GM19099 (cell line): ENCODE results near the gene ABL1.

Experiments used
- POLR2A ChIP-seq: IDR thresholded peaks from 3 replicates; pipeline ENCODE4 v1.6.1; 2011; ENCODE audit warnings: low read depth; ENCODE audit not compliant: insufficient read length; ENCODE audit errors: extremely low read depth

The ABL1 gene

DNA sequence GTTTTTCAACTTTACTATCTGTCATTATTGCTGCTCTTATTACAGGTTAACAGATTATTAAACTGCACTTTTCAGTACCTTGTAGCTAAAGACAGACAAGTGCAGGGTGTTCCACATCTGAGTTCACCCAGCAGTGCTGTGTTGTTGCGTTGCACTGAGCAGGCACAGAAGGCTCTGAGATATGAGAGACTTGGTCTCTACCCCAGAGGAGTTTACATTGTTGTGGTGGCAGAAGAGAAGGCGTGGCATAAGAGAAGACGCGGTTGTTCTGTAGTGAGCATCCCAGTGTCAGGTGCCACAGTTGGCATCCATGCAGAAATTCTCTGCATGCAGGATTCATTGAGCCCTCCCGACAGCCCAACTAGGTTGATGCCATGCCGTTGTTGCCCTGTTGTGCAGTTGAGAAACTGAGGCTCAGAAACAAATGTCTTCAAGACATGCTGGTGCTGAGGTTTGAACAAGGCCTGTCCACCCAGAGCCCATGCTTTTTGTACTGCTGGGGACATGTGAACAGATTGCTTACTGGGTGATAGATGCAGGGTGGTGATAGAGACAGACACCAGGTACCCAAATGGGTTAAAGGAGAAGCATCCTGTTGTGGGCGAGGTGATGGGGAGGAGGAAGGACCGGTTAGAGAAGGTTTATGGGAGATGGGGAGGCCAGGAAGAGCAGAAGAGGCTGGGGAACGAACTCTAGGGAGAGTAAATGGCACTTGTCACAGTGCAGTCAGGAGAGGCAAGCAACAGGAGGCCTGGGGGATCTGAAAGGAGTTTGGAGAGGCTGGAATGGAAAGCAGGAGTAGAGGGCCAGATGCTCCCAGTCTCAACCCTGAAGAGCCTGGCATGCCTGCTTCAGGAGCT lies 8.2 kb downstream of the ABL1 start:
- no peak for TF ChIP-seq POLR2A

DNA sequence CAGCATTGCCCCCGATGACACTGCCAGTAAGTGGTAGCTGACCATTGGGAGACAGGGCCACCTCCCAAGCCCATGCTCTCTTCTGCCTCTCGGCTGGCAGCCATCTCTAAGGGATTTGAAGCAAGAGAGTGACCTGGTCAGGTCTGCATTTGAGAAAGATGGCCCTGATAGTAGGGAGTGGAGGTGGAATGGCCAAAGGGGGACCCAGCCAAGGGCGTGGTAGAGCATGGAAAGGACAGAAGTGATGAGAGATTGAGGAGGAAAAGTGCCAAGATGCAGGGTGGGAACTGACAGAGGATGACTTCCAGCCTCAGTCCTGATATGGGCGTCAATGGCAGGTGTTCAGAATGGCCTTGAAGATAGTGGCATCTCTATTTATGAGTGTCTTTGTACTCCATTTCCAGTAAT lies 9.0 kb downstream of the ABL1 start:
- no peak for TF ChIP-seq POLR2A

DNA sequence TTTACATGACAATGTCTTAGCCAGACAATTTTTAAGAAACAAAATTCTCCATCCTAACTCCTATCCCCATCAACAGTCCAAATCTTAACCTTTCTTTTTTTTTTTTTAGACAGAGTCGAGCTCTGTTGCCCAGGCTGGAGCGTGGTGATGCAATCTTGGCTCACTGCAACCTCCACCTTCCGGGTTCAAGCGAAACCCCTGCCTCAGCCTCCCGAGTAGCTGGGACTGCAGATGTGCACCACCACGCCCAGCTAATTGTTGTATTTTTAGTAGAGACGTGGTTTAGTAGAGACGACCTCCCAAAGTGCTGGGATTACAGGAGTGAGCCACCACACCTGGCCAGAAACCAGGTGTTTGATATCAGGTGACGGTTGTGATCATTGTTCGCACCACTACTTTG lies 10.2 kb downstream of the ABL1 start:
- no peak for TF ChIP-seq POLR2A

DNA sequence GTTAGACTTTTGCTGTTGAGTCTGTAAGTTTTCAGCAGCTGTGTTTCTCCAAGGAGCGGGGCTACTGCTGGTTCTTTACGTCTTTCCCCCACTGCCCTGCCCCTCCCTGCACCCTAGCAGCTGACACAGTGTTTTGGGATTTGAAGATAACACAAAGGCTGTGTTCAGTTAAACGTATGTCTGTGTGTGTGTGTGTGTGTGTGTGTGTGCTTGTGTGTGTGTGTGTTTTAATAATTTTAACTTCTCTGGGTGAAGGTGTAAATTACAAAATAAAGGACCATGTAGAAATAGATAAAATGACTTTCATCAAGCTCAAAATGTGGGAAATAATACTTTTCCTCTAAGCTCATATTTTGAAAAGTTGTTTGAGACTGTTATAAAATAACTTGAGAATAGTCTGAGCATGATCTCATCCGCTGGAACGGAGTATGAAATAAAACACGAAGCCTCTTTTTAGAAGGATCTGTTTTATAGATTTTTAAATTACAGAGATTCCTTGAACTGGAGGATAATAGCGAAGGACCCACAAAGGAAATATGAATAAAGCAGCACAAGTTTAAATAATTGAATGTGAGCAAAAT lies 10.9 kb downstream of the ABL1 start:
- TF ChIP-seq POLR2A = no peak

DNA sequence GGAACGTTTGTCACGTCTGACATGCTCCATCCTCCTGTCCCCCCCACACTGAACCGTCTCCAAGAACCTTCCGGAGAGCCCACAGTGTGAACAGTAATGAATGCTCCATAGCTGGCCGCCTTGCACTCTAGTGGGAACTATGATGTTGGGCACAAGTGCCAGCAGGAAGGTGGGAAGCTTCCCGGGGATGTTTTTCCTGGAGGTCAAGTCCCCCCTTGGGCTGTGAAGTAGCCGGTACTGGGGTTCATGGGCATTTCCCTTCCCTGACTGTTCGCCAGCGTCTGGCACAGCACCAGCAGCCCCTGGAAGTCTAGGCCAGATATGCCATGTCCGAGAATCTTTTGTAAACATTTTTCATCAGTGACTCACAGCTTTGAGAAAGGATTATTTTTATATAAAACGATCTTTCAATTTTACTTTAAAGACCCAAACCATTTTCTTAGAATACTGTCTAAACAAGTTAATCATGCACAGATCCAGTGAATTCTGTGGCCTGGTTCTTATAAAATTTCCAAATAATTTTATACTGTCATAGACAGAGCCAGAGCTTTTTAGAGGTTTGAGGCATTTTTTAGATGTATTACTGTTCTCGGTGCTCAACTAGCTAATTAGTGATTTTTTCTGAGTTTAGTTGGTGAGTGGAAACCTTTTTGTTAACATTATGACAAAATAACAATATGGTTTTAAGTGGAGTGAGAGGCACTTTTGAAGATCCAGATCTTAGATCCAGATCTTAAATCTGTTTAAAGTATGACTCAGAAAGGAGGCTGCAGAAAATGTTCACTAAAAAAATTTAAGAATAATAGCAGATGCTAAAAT lies 11.6 kb downstream of the ABL1 start:
- no peak for TF ChIP-seq POLR2A

DNA sequence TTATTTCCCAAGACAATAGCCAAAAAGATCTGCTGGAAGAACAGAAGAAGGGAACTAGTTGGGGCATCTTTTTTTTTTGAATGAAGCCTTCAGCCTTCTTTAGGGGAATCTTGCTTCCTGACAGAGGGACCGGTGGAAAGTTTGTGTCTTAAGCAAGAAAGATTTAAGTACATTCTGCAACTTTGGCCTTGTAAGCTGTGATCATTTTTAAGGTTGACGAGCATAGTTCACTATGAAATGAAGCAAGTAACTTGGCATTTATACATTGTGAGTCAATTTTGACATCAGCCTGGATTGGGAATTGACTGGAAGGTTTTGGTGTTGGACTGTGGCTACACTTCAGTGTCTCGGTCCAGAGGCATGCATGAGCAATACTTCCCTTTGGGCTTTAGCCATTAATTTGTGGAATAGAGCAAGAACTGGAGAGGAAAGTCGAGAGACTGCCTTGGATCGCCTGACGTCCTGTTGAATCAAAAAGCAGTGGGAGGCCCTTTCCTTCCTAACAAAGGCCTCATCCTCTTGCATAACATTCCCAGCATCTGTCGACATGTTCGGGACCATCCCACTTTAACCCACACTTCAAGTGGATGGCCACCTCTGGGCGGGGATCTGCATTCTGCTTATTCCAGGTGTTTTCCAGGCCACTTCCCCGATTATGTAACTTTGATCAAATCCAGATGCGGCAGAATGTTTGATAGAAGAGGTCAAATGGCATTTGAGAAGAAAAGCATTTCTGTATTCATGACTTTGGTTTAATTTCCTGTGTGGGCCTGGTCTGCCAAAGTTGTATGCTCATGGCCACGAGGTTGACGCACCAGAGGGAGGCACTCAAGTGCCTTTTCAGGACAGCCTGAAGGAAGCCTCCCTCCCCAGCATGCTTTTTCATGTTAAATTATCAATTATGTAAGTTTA lies 12.5 kb downstream of the ABL1 start:
- no peak for TF ChIP-seq POLR2A

DNA sequence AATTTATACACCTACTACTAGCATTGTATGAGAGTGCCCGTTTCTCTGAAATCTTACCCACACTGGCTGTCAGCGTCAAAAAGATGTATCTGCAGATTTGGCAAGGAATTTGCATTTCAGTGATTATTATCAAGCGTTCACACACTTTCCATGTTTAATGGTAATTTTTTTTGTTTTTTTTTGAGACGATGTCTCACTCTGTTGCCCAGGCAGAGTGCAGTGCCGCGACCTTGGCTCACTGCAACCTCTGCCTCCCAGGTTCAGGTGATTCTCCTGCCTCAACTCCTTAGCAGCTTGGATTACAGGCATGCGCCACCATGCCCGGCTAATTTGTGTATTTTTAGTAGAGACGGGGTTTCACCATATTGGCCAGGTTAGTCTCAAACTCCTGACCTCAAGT lies 14.3 kb downstream of the ABL1 start:
- no peak for TF ChIP-seq POLR2A

DNA sequence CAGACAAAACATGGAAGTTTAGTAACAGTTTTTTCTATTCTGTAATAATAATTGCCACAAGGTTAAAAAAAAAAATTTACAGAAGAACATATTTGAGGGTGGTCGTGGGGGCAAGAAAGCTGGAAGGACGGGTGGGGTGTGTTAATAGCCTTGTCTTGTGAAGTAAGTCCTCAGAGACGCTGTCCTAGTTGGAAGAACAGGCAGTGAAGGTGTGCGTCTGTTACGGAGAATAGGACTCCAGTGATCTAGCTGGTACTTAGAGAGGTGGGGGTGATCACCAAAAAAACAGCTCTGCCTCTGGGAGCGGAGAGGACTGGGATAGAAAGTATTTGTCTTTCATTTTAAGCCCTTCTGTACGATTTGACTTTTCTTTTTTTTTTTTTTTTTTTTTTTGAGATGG lies 17.7 kb downstream of the ABL1 start:
- no peak for TF ChIP-seq POLR2A

DNA sequence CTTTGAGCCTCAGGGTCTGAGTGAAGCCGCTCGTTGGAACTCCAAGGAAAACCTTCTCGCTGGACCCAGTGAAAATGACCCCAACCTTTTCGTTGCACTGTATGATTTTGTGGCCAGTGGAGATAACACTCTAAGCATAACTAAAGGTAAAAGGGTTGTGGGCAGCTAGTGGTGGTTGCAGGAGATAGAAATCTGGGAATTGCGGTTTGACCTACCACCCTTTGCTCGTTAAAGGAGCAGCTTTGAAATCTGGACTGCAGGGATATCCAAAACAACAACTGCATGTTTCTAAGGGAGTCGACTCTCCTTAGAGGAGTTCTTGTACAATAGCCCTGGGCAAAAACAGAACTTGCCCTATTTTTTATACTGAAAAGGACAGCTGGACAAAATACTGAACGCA lies 19.0 kb downstream of the ABL1 start:
- no peak for TF ChIP-seq POLR2A

DNA sequence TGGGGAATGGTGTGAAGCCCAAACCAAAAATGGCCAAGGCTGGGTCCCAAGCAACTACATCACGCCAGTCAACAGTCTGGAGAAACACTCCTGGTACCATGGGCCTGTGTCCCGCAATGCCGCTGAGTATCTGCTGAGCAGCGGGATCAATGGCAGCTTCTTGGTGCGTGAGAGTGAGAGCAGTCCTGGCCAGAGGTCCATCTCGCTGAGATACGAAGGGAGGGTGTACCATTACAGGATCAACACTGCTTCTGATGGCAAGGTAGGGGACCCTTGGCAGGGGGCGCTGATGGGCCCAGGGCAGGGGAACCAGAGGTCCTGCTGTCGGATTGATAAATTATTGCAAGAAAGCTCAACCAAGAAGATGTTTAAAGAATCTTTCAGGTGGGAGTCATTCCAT lies 19.8 kb downstream of the ABL1 start:
- no peak for TF ChIP-seq POLR2A

DNA sequence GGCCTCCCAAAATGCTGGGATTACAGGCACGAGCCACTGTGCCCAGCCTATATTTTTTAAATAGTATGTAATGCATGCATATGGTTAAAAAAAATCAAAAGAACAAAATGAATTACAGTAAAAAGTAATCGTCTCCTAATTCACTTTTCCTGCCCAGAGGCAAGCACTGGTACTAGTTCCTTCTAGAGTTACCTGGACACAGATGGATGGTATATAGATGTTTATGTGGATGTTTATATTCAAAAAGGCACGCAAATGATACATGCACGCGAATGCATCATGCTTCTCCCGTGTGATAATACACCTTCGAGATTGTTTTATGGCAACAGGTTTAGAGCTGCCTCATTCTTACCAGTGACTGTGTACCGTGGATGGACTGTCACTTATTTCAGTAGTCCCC lies 21.4 kb downstream of the ABL1 start:
- TF ChIP-seq POLR2A = no peak

DNA sequence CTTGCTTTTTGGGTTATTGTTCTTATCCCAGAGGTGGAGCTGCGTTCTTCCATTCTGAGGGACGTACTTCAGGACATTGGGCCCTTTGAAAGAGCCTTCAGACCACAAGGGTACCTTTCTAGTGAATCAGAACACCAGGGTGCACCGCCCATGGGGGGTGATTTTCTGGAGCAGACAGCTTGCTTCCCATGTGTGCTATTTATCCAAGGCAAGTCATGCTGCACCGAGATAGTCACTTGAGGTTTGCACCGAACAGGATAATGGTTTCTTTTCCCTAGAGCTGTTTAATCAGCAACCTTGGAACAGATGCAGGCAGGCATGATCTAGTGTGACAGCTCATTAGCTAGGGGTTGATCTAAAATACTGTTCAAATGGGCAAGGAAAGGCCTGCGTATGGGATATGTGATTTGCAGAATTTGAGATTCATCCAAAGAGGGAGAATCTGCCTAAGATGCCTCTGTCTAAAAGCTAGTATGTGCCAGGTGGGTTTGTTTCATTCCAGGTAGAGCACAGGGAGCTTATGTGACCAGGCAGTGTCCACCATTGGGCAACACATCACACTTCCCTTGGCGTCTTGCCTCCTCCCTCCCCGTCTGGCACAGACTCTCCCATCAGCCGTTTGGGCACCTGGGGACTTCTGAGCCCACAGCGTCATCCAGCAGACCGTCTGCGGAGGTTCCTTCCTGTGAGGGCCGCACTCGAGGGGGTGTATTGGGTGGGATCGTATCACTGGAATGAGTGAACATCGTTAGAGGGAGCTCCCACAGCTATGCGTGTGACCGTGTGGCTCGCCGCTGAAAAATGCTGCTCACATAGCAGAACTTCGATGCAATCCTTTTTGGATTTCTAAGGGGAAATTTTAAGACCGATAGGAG lies 23.0 kb downstream of the ABL1 start:
- no peak for TF ChIP-seq POLR2A

DNA sequence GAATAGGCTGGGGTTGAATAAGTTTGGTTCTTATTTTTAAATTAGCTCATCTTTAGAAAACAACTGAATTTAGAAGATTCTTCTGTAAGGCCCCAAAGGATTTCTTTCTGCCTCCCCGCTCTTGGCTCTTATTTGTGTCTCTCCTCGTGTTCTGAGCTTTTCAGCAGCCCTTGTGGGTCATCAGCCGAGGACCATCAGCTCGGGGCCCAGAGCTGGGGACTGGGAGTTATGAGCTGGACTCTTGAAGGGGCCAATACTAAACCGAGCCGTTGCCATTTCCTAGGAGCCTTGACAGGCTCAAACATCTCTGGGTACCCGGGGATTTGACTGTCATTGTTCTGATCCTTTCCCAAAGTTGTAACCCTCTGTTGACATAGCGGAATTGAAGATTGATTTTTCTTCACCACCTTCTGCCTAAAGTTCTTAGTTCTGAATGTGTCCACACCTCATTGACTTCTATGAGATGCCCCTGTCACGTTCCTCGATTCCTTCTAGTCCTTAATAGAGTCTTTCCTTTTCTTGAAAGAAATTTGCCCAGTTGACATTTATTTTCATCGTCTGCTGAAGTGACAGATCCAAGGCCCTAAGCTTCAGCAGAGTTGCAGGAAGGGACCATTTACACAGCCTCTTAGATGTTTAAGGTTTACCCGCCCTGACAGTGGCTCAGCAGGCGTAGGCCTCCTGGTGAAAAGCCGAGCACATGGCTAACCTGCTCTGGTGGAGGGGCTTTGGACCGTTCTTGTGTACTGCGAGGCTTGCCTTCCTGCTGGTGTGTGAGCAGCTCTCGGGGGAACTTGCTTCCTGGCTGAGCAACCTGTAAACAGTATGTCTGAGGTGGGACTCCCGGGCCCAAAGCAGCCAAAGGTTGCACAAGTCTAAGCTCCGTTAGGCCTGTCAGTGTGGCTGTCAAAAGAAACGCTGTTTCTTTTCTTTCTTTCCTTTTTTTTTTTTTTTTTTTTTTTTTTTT lies 24.0 kb downstream of the ABL1 start:
- TF ChIP-seq POLR2A = no peak
